AG04449 (cell line): Measurements from ENCODE around the gene DUSP2.

Source experiments
- CTCF ChIA-PET: fragments of 350-600 bp; formaldehyde crosslinking; extraction: SDS; loops from one replicate; lab custom pipeline; 2021; ENCODE audit warnings: antibody characterized with exemption; lab: Yijun Ruan, JAX
- POLR2A ChIA-PET: fragments of 400-600, 350-600 bp; formaldehyde crosslinking; extraction: SDS; loops from one replicate; lab custom pipeline; 2020; ENCODE audit warnings: antibody characterized with exemption, inconsistent platforms; lab: Yijun Ruan, JAX
- DNase-seq: peaks from one replicate; pipeline ENCODE4 v3.0.0-alpha.2; 2010; ENCODE audit warnings: low read depth, low spot score
- H3K4me3 ChIP-seq: 2 replicates; pipeline ENCODE4 v1.5.1; 2011; ENCODE audit warnings: low read depth, mild to moderate bottlenecking, control low read depth, low read length
- CTCF ChIP-seq: IDR thresholded peaks from one replicate; pipeline ENCODE4 v1.5.1; 2011; ENCODE audit warnings: mild to moderate bottlenecking, moderate library complexity, low read length, control low read depth, inconsistent platforms; ENCODE audit not compliant: insufficient read depth; ENCODE audit errors: missing control alignments

The DUSP2 gene

GRCh38 chr2:96175951-96176350 lies 30.7 kb upstream of the DUSP2 start:
- no peak for TF ChIP-seq CTCF
- no peak overlapping the region for H3K4me3 ChIP-seq
- POLR2A ChIA-PET: no interaction called here
- no peak for DNase-seq
- CTCF ChIA-PET: interaction anchor here (0.6 to 6.6 kb wide), 22 partner anchors 9 to 589 kb away, joined by 3 to 228 read pairs (median 14); partner anchors contain the start of genes ADRA2B, ANKRD36C, ASTL and DUSP2

- no peak for DNase-seq
- TF ChIP-seq CTCF: peak; percentile 94
- no peak overlapping the region for H3K4me3 ChIP-seq
- CTCF ChIA-PET: interaction anchor here (0.6 to 6.6 kb wide), 46 partner anchors 9 to 333 kb away, joined by 3 to 228 read pairs (median 6); partner anchors contain the start of genes ADRA2B, ANKRD36C, ASTL and DUSP2
- POLR2A ChIA-PET: interaction anchor here (0.8 to 1.3 kb wide), 2 partner anchors 30 to 36 kb away, joined by 3 read pairs; partner anchors contain the start of genes ASTL and DUSP2
These were observed 29.3 kb upstream of the DUSP2 start for GRCh38 chr2:96174251-96175144.

GRCh38 chr2:96171831-96172230 lies 26.6 kb upstream of the DUSP2 start:
- TF ChIP-seq CTCF: no peak
- H3K4me3 ChIP-seq: no peak overlapping the region
- CTCF ChIA-PET: interaction anchor here (5.3 kb wide), 1 partner anchor 179 kb away, joined by 35 read pairs; the partner anchor contains the start of gene ANKRD36C
- DNase-seq: no peak
- POLR2A ChIA-PET: no interaction called here

- CTCF ChIA-PET: interaction anchor here (0.6 kb wide), 1 partner anchor 148 kb away, joined by 3 read pairs; no protein-coding TSS in a partner anchor
- POLR2A ChIA-PET: interaction anchor here (0.7 kb wide), 1 partner anchor 37 kb away, joined by 4 read pairs; no protein-coding TSS in a partner anchor
- no peak overlapping the region for H3K4me3 ChIP-seq
- DNase-seq: no peak
- TF ChIP-seq CTCF: no peak
These were observed 25.4 kb upstream of the DUSP2 start for GRCh38 chr2:96170626-96171025.

GRCh38 chr2:96169868-96170507 lies 24.7 kb upstream of the DUSP2 start:
- H3K4me3 ChIP-seq: no peak overlapping the region
- no peak for TF ChIP-seq CTCF
- ChIA-PET CTCF (interaction anchor here (0.6 kb wide), 1 partner anchor 148 kb away, joined by 3 read pairs; no protein-coding TSS in a partner anchor), POLR2A (no interaction called here)
- DNase-seq: no peak
